H1 (cell line): ENCODE data around the gene SAMD4A. TPM values are rescaled to one million over a fixed set of nuclear protein-coding genes. Genes with fewer than 3 reads are reported as not detected.

ENCODE experiments used
- EGR1 ChIP-seq: IDR thresholded peaks from 2 replicates; pipeline ENCODE4 v1.6.1; 2011; ENCODE audit warnings: low read depth, low read length, borderline replicate concordance
- polyA plus RNA-seq, 7 experiments: library from polyadenylated mRNA; depleted of rRNA in 3 of 7; stranded (reverse) in 5 of 7; unstranded in 2 of 7; fragments of >200 nt in 5 of 7; fragments of 200-250 nt in 2 of 7; gene quantifications; 1 replicate in 5 of 7; 2 replicates in 1 of 7; 4 replicates in 1 of 7; pipeline versions ENCODE4 v1.2.1 to v1.2.3, GENCODE V29; 2011 to 2013; ENCODE audit warnings: missing spikeins in 2 of 7, mixed read lengths in 2 of 7
- total RNA-seq: library from RNA; stranded (reverse); fragmentation: NEBNext Ultra II Directional; extraction: Animal tissue kit (Norgen Biotek cat#: 25700); gene quantifications from 2 replicates; pipeline ENCODE4 v1.2.1, GENCODE V29; 2021

The SAMD4A gene
- total and polyA plus RNA-seq, 2 of the 8 experiments (the other 6 are each of a cell fraction or from before 2014, with no cell fraction given): 2.4 to 12.3 TPM

DNA sequence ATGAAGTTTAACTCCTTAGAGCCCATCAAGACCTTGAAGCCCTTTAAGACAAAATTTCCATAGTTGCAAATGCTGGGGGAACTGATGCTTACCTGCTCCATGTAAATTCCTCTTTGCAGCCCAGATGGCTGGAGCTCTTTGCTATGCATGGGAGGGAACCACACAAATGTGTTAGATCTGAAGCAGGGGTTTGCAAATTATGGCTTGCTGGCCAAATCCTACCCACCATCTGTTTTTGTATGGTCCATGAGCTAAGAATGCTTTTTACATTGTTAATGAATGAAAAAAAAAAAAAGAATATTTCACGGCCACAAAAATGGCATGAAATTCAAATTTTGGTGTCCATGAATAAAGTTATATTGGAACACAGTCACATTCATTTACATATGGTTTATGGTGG is 261.1 kb downstream of the SAMD4A start (continued):
- no peak for TF ChIP-seq EGR1
